ENCODE results near the gene SP1.

Gene SP1

DNA sequence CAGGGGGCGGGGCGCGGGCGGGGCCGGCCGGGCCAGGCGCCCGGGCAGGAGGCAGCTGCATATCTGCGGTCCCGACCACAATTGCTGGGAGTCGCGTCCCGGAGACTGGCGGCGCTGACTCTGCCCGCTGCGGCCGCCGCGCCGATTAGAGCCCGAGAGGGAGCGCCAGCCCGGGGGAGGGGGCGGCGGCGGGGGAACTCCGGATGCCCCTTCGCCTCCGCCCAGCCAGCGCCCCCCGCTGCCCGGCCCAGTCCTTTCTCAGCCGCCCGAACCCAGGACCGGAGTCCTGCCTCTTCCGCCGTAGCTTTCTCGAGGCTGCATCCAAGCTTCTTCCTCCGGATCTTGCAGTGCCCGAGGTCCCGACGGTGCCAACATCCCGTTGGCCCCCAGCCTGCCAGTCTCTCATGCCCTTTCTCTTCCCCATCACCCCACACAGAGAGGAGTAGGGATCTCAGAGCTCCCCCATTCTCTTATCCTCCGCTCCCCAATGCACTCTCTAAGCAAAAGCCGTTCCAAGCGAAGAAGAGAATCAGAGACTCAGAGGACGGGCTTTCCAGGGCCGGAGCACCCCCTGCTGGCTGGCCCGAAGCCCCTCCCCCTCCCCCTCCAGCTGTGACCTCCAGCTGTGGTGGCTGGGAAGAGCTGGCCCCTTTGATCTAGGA lies 35.0 kb upstream of the SP1 start:
- H3K4me3 ChIP-seq (ENCODE audit: low read depth, low read length), result peak overlapping the region; percentile 60
- TF ChIP-seq, protein P1, sequence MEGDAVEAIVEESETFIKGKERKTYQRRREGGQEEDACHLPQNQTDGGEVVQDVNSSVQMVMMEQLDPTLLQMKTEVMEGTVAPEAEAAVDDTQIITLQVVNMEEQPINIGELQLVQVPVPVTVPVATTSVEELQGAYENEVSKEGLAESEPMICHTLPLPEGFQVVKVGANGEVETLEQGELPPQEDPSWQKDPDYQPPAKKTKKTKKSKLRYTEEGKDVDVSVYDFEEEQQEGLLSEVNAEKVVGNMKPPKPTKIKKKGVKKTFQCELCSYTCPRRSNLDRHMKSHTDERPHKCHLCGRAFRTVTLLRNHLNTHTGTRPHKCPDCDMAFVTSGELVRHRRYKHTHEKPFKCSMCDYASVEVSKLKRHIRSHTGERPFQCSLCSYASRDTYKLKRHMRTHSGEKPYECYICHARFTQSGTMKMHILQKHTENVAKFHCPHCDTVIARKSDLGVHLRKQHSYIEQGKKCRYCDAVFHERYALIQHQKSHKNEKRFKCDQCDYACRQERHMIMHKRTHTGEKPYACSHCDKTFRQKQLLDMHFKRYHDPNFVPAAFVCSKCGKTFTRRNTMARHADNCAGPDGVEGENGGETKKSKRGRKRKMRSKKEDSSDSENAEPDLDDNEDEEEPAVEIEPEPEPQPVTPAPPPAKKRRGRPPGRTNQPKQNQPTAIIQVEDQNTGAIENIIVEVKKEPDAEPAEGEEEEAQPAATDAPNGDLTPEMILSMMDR (IDR thresholded peaks at IDR 0.05; ENCODE audit: low read depth, low read length, missing control alignments), result peak; percentile 77
- DNase-seq (ENCODE audit: low read depth), result no peak

DNA sequence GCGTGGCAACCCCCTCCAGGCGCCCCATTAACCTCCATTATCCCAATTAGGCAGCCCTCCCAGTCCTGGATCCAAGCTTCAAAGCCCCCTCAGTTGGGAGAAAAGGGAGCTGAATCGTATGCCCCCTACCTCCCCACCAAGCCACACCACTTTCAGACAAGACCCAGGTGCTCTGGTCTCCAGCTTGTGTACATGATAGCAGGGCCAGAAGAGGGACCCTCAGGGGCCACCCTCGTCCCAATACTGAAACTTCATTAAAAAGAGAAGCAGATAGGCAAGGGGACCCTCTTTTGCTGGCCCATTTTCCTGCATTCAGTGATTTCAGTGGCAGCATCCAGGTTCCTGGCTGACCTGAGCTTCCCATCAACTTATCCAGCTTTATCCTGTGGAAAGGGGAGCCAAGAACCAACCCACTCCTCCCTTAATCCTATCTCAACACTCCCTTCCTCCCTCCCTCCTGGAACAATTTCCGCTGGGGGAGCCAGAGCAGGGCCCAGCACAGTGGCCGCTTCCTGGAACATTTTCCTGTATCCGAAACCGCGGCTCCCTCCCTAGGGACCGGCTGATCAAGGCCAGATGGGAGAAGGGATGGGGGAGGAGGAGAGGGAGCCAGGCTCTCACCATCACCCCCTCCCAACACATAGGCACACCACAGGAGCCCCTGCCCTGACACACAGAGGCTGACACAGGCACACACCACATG lies 34.3 kb upstream of the SP1 start:
- TF ChIP-seq, protein P1 (IDR thresholded peaks at IDR 0.05; ENCODE audit: low read depth, low read length, missing control alignments), result no peak
- no peak for DNase-seq (ENCODE audit: low read depth)
- H3K4me3 ChIP-seq (ENCODE audit: low read depth, low read length), result peak overlapping the region; percentile 60; the same call in 1 of the 2 replicates

DNA sequence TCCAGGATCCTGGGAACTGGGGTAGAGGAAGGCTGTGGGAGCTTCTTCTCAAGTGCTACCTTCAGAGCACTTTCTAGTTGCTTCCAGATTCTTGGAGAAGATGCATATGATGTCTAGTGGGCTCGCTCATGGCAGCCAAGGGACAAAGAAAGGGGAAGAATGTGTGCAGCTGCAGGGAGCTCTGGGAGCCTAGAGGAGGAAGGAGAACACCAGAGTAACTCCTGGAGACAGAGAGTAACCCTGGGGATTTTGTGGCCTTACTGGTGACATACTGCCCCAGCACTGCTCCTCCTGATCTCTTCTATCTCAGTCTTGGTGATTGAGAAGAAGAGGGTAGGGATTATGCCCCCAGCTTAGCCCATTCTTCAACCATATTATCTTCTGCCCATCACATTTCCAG lies 33.5 kb upstream of the SP1 start:
- no peak for DNase-seq (ENCODE audit: low read depth)
- no peak overlapping the region for H3K4me3 ChIP-seq (ENCODE audit: low read depth, low read length)
- TF ChIP-seq, protein P1 (IDR thresholded peaks at IDR 0.05; ENCODE audit: low read depth, low read length, missing control alignments), result no peak

DNA sequence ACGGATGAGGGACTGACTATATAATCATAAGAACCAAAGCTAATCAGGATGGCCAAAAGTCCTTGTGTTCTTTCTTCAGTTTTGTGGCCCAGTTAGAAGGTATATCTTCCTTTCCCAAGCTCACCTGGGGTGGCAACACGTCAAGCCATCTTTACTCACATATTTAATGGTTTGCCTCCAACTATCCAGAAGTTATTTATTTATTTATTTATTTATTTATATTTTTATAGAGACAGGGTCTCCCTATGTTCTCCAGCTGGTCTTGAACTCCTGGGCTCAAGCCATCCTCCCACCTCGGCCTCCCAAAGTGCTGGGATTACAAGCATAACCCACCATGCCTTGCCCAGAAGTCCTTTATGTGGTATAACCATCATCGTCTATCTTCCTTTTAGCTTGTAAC lies 32.1 kb upstream of the SP1 start:
- TF ChIP-seq, protein P1 (IDR thresholded peaks at IDR 0.05; ENCODE audit: low read depth, low read length, missing control alignments), result no peak
- no peak overlapping the region for H3K4me3 ChIP-seq (ENCODE audit: low read depth, low read length)
- DNase-seq (ENCODE audit: low read depth), result no peak

DNA sequence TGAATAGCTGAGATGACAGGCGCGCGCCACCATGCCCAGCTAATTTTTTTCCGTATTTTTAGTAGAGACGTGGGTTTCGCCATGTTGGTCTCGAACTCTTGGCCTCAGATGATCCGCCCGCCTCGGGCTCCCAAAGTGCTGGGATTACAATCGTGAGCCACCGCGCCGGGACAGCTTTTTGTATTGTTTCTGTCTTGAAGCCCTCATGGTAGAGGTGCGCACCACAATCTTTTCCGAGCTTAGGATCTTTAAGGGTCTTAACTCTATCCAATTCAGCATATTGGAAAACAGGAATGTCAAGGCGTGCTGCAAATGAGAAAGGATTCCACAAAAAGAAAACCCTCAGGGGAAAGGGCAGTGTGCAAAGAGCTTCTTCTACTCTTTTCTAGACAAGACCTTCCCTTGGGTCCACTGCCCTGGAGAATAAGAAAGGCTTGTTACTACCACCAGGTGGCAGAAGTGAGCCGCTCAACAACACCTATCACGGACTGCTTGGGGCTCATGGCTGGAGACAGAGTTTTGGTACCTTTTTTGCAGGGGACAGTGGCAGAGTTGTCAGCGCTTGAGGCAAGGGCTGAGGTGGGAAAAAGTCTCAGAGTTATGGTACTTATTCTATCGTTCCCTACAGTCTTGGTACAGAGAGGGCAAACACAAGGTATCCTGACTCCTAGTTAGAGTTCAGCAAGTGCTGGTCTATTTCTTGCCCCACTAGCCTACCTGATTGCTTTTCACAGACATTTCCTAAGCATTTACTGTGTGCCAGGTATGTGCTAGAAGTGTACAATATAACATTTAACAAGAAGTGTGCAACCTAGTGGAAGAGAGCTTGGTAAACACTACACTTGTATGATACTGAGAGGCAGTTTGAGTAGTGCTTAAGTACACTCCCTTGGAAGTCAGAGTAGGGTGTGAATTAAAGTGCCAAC lies 27.4 kb upstream of the SP1 start:
- H3K4me3 ChIP-seq (ENCODE audit: low read depth, low read length), result no peak overlapping the region
- DNase-seq (ENCODE audit: low read depth), result peak; percentile 72
- TF ChIP-seq, protein P1 (IDR thresholded peaks at IDR 0.05; ENCODE audit: low read depth, low read length, missing control alignments), result peak; percentile 79

DNA sequence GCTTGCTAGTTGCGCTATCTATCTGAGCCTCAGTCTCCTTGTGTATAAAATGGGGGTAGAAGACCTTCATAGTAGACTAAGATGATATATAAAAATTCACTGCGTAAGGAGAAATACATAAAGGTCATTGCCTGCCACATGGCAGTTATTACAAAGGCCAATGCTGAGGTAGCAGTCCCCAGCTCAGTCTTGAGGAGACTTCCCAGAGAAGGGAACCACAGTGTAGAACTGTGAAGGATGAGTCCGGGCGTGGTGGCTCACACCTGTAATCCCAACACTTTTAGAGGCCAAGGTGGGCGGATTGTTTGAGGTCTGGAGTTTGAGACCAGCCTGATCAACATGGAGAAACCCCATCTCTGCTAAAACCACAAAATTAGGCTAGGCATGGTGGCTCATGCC lies 26.7 kb upstream of the SP1 start:
- DNase-seq (ENCODE audit: low read depth), result no peak
- TF ChIP-seq, protein P1 (IDR thresholded peaks at IDR 0.05; ENCODE audit: low read depth, low read length, missing control alignments), result no peak
- H3K4me3 ChIP-seq (ENCODE audit: low read depth, low read length), result no peak overlapping the region
